IMR-90 (cell line): Measurements from ENCODE around the gene SF3A1.

Experiments used
- CEBPB ChIP-seq: IDR thresholded peaks from 2 replicates; pipeline ENCODE4 v1.6.1; 2012; ENCODE audit warnings: low read depth, low read length, improper control_type of control experiment
- MAFK ChIP-seq: IDR thresholded peaks from 2 replicates; pipeline ENCODE4 v1.6.1; 2012; ENCODE audit warnings: low read depth, low read length, improper control_type of control experiment
- POLR2A ChIP-seq: IDR thresholded peaks from 2 replicates; pipeline ENCODE4 v1.6.1; 2012; ENCODE audit warnings: mild to moderate bottlenecking, low read depth, low read length
- RAD21 ChIP-seq: IDR thresholded peaks from 2 replicates; pipeline ENCODE4 v1.6.1; 2012; ENCODE audit warnings: low read length, improper control_type of control experiment
- TF ChIP-seq, protein P1 (sequence below): conservative IDR thresholded peaks from 2 replicates; pipeline ENCODE4 v1.5.1; 2012; ENCODE audit warnings: mild to moderate bottlenecking, low read depth, low read length, improper control_type of control experiment

DNA sequence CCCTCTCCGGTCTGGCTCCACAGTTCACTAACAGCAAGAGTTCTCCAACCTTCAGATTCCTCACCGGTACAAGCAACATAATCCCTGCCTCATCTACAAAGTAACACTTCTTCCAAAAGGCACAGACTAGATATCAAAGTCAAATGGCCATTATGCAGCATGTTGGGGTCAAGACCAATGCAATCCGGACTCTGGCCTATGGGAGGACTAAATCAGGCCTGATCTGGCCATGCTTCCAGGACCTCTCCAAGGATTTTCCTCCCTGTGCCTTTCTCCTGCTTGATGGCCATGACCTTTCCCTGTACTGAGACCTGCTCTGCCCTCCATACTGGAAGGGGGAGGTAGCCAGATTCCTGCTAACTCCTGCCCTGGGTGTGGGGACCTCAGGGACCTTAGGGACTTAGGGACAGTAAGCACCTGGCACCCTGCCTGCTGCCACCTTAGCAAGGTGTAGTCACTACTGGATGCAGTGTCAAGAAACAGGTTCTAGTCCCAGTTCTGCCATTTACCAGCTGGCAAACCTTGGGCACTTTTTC is 36.6 kb downstream of the SF3A1 start:
- TF ChIP-seq, protein P1, sequence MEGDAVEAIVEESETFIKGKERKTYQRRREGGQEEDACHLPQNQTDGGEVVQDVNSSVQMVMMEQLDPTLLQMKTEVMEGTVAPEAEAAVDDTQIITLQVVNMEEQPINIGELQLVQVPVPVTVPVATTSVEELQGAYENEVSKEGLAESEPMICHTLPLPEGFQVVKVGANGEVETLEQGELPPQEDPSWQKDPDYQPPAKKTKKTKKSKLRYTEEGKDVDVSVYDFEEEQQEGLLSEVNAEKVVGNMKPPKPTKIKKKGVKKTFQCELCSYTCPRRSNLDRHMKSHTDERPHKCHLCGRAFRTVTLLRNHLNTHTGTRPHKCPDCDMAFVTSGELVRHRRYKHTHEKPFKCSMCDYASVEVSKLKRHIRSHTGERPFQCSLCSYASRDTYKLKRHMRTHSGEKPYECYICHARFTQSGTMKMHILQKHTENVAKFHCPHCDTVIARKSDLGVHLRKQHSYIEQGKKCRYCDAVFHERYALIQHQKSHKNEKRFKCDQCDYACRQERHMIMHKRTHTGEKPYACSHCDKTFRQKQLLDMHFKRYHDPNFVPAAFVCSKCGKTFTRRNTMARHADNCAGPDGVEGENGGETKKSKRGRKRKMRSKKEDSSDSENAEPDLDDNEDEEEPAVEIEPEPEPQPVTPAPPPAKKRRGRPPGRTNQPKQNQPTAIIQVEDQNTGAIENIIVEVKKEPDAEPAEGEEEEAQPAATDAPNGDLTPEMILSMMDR = no peak
- no peak for TF ChIP-seq RAD21
- no peak for TF ChIP-seq MAFK
- TF ChIP-seq CEBPB = no peak
- TF ChIP-seq POLR2A = no peak
